Cortex of kidney (tissue), 1 donor: ENCODE measurements around the gene TEKT5.
"Not testable (repeated sequence)": the region's sequence is repeated elsewhere in the genome, so short reads cannot be mapped to it uniquely, and the experiment has no call there.

ENCODE experiments used
- DNase-seq: peaks from one replicate; lab custom pipeline; 2025; lab: John Stamatoyannopoulos, UW

TEKT5 gene

GRCh38 chr16:10684511-10685151, 10.1 kb downstream of the TEKT5 start:
- no peak for DNase-seq

GRCh38 chr16:10683170-10683569, 11.6 kb downstream of the TEKT5 start:
- DNase-seq: no peak

- no peak for DNase-seq
Measured at GRCh38 chr16:10682604-10683003, 12.1 kb downstream of the TEKT5 start.

GRCh38 chr16:10681310-10682308, 13.1 kb downstream of the TEKT5 start:
- DNase-seq: no peak

- DNase-seq: no peak
Measured at GRCh38 chr16:10679921-10680320, 14.8 kb downstream of the TEKT5 start.

- not testable (repeated sequence) for DNase-seq
Measured at GRCh38 chr16:10679441-10679840, 15.3 kb downstream of the TEKT5 start.

GRCh38 chr16:10678655-10679054, 16.1 kb downstream of the TEKT5 start:
- no peak for DNase-seq

GRCh38 chr16:10676284-10676683, 18.4 kb downstream of the TEKT5 start:
- DNase-seq: no peak

GRCh38 chr16:10675861-10676260, 18.9 kb downstream of the TEKT5 start:
- DNase-seq: no peak

- no peak for DNase-seq
Measured at GRCh38 chr16:10675216-10675615, 19.5 kb downstream of the TEKT5 start.

GRCh38 chr16:10671729-10672128, 23.0 kb downstream of the TEKT5 start:
- DNase-seq: no peak

- DNase-seq: no peak
Measured at GRCh38 chr16:10669791-10670190, 24.9 kb downstream of the TEKT5 start.

- no peak for DNase-seq
Measured at GRCh38 chr16:10668322-10669045, 26.2 kb downstream of the TEKT5 start.

GRCh38 chr16:10667239-10667638, 27.5 kb downstream of the TEKT5 start:
- no peak for DNase-seq

GRCh38 chr16:10666291-10666690, 28.4 kb downstream of the TEKT5 start:
- DNase-seq: no peak

GRCh38 chr16:10665166-10665565, 29.6 kb downstream of the TEKT5 start:
- no peak for DNase-seq

- no peak for DNase-seq
Measured at GRCh38 chr16:10664720-10665126, 30.0 kb downstream of the TEKT5 start.

GRCh38 chr16:10663744-10664143, 31.0 kb downstream of the TEKT5 start:
- no peak for DNase-seq

GRCh38 chr16:10663146-10663545, 31.6 kb downstream of the TEKT5 start:
- DNase-seq: no peak

GRCh38 chr16:10662212-10662611, 32.5 kb downstream of the TEKT5 start:
- DNase-seq: no peak

GRCh38 chr16:10661737-10662136, 33.0 kb downstream of the TEKT5 start:
- DNase-seq: no peak

- DNase-seq: no peak
Measured at GRCh38 chr16:10660950-10661635, 33.6 kb downstream of the TEKT5 start.
